ENCODE results near the gene DLL4. TPM values are rescaled to one million over a fixed set of nuclear protein-coding genes. Genes with fewer than 3 reads are reported as not detected.

The DLL4 gene
- total and polyA plus RNA-seq, 7 donors: 4.0 to 13.1 (median 7.2) TPM

DNA sequence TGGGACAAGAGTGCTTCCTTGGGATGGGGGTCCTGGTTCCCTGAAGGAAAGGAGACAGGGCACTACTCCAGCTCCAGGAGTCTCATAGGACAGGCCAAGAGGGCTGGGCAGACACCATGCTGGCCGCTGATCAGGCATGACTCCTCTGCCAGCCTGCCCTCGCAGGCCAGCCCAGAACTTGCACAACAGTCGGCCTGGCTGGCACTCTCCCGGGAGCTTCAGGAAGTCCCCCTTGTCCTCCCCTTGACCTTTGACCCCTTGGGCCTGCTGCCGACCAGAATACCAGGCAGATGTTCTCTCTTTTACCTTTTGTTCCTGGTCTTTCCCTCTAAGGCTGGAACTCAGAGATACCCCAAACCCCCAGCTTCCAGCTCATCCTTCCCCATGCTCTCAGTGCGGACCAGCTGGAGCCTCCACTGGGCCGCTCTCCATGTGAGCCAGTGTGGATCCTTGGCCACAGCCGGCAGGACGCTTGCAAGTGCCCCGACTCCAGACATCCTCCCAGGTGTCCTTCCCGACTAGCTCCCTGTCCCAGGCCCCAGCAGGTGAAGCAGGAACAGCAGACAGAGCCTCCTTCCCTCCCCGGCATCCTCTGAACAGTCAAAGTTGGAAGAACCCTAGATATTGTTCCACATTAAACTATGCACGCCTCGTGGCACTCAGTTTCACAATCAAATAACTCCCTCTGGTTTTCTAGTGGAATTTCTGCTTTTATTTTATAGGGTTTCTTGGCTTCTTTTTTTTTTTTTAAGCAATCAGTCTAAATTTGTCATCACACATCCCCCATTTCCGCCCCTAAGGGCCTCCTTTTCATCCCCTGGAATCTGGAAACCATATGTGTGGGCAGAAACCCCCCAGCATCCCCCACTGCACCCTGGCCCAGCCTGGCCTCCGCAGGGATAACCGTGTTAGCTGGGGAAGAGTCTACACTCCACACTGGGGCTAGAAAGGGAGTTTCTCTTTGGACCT is 19.2 kb upstream of the DLL4 start:
- H3K4me1 ChIP-seq: peaks cover 48% of the 10 kb centered on the region
- ATAC-seq: peak; percentile 53 to 72 (median 64)

DNA sequence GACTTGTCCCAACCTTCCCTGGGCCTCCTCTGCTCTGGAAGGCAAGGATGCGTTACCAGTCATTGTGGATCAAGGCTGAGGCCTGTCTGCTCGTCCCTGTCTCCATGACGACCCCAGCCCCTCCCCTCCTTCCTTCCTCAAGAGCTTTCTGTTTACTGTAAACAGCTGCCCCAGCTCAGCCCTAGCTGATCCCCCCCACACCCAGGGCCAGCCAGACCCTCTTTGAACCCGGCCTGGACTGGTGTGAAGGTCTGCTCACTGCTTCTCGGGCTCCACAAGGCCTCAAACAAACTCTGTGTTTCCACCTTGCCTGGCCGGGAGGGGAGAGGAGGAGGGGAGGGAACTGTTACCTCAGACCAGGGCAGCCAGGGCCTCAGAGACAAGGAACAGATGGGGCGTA is 18.0 kb upstream of the DLL4 start:
- no peak for DNase-seq

More for the DNA sequence above, 19.2 kb upstream of the DLL4 start:
- DNase-seq: peak; percentile 75 to 89
- Histone ChIP-seq H3K27me3 (ENCODE audit: insufficient read depth in 3 of 3, low read length in 2 of 3) (no peaks in the 10 kb centered on the region), H3K36me3 (ENCODE audit: insufficient read depth in 1 of 2, low read depth in 1 of 2) (peaks cover 0 to under 1% of the 10 kb centered on the region in 2 donors), H3K27ac (no peak overlapping the region), H3K9me3 (no peaks in the 10 kb centered on the region), H3K4me3 (no peak overlapping the region)
- TF ChIP-seq, protein P1, sequence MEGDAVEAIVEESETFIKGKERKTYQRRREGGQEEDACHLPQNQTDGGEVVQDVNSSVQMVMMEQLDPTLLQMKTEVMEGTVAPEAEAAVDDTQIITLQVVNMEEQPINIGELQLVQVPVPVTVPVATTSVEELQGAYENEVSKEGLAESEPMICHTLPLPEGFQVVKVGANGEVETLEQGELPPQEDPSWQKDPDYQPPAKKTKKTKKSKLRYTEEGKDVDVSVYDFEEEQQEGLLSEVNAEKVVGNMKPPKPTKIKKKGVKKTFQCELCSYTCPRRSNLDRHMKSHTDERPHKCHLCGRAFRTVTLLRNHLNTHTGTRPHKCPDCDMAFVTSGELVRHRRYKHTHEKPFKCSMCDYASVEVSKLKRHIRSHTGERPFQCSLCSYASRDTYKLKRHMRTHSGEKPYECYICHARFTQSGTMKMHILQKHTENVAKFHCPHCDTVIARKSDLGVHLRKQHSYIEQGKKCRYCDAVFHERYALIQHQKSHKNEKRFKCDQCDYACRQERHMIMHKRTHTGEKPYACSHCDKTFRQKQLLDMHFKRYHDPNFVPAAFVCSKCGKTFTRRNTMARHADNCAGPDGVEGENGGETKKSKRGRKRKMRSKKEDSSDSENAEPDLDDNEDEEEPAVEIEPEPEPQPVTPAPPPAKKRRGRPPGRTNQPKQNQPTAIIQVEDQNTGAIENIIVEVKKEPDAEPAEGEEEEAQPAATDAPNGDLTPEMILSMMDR (IDR thresholded peaks at IDR 0.05): no peak
- WGBS, 3 donors: 25 to 29% (median 29%) methylated on average over 17 of the region's 17 CpGs
- intact Hi-C loops (cut with DNase I): loop anchor here (5.0 to 10.0 kb wide), 5 partner anchors 32 to 322 kb away; partner anchors contain the start of genes CHP1 (in 1 of the 2), EXD1 (in 1 of the 2) and INO80 (in 1 of the 2)

DNA sequence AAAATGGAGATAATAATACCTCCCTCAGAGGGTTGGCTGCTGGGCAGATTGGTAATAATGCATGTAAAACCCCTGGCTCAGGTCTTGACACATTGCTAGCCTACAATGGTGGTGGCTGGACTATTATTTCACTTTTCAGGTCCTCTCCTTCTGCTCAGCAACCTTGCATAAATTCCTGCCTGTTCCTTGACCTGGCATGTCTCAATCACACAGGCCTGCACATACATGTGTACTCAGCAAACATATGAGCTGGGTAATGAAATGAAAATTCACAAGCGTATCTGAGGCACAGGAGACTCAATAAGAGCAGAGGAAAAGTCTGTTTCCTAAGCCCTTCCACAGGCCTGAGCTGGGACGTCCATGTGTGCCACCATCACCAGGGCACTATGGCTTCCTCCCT is 17.4 kb upstream of the DLL4 start:
- Histone ChIP-seq H3K4me1 (peaks cover 36% of the 10 kb centered on the region), H3K36me3 (ENCODE audit: insufficient read depth in 1 of 2, low read depth in 1 of 2) (no peaks in the 10 kb centered on the region), H3K9me3 (no peaks in the 10 kb centered on the region), H3K27me3 (ENCODE audit: insufficient read depth in 3 of 3, low read length in 2 of 3) (no peaks in the 10 kb centered on the region), H3K27ac (no peak overlapping the region), H3K4me3 (no peak overlapping the region)
- TF ChIP-seq, protein P1 (IDR thresholded peaks at IDR 0.05): no peak
- intact Hi-C loops (cut with DNase I): loop anchor here in 1 of 2 donors (1.0 kb wide), 1 partner anchor 11 kb away; no protein-coding TSS in a partner anchor
- DNase-seq (no peak), ATAC-seq (no peak)
- WGBS, 3 donors: 86 to 91% (median 90%) methylated on average over 2 of the region's 2 CpGs

More for the DNA sequence above, 18.0 kb upstream of the DLL4 start:
- Histone ChIP-seq H3K27me3 (ENCODE audit: insufficient read depth in 3 of 3, low read length in 2 of 3) (no peaks in the 10 kb centered on the region), H3K27ac (no peak overlapping the region), H3K9me3 (no peaks in the 10 kb centered on the region), H3K4me3 (no peak overlapping the region), H3K36me3 (ENCODE audit: insufficient read depth in 1 of 2, low read depth in 1 of 2) (no peaks in the 10 kb centered on the region), H3K4me1 (peaks cover 41% of the 10 kb centered on the region)
- 70 to 80% (median 77%) methylated on average over 7 of the region's 7 CpGs for WGBS, 3 donors
- intact Hi-C loops (cut with DNase I): no loop called here
- no peak for ATAC-seq
- TF ChIP-seq, protein P1 (IDR thresholded peaks at IDR 0.05): no peak

DNA sequence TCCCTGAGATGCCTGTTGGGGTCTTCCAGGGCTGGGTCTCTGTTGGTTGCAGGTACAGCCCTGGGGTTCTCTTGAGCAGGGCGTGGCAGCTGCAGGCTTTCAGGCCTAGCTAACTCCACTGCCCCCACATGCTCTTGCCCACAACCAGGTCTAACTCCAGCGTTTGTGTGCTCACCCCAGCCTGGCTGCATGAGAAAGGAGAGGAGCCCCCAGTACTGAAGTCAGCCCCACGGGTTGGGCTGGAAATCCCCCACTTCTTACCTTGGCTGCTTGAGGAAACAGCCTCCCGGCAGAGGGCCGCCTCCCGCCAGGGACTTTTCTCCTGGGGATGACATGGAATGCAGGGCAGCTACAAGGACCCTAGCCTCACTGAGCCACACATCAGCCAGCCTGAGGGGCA is 16.7 kb upstream of the DLL4 start:
- Histone ChIP-seq H3K4me1 (peaks cover 28% of the 10 kb centered on the region), H3K9me3 (no peaks in the 10 kb centered on the region), H3K36me3 (ENCODE audit: insufficient read depth in 1 of 2, low read depth in 1 of 2) (no peaks in the 10 kb centered on the region), H3K4me3 (no peak overlapping the region), H3K27me3 (ENCODE audit: insufficient read depth in 3 of 3, low read length in 2 of 3) (no peaks in the 10 kb centered on the region), H3K27ac (no peak overlapping the region)
- DNase-seq (no peak), ATAC-seq (no peak)
- intact Hi-C loops (cut with DNase I): loop anchor here in 1 of 2 donors (1.0 kb wide), 1 partner anchor 10 kb away; no protein-coding TSS in a partner anchor
- TF ChIP-seq, protein P1 (IDR thresholded peaks at IDR 0.05): no peak
- 57 to 87% (median 81%) methylated on average over 6 of the region's 6 CpGs for WGBS, 3 donors
